Renal pelvis (tissue), 4 donors: ENCODE results near the gene KCNJ15. TPM values are rescaled to one million over a fixed set of nuclear protein-coding genes. Genes with fewer than 3 reads are reported as not detected.
"Not testable (repeated sequence)": the region's sequence is repeated elsewhere in the genome, so short reads cannot be mapped to it uniquely, and the experiment has no call there.

Experiments used
- DNase-seq: peaks from one replicate; pipeline ENCODE4 v3.0.0-alpha.2; 2013
- polyA plus RNA-seq, 3 donors: library from polyadenylated mRNA; unstranded; fragments of 120-200 nt; gene quantifications; one replicate each; pipeline ENCODE4 v1.2.1, GENCODE V29; 2013; ENCODE audit not compliant: insufficient read length in 3 of 3

KCNJ15 gene
- polyA plus RNA-seq, 3 donors, result 181 to 322 (median 252) TPM

DNA sequence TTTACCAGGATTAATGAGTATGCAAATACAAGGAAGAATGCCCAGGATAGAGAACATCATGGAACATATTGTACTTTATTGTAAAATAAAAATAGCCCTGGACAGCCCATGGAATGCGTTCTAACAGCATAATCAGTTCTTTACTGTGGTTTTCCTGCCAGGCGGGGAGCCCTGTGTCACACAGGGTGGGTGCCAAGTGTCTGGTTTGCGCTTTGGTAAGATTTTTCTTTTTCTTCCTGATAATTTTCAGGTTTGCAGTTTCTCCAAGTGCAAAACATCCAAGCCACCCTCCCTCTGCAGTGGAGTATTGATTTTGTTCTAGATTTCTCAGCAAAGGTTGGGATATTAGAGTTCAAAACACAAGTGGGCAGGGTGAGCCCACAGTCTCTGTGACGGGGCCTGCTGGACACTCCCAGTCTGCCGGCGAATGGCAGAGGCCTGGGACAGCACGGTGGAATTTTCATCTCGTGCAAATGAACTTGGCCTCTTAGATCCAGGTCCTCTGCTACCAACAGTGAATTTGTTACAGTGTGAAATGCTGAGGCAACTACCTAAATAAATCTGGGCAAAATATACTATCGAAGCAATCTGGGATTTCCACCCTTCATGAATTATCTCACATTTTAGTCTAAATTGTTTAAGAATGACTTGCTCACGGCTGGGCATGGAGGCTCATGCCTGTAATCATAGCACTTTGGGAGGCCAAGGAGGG is 15.6 kb upstream of the KCNJ15 start:
- DNase-seq, result no peak

DNA sequence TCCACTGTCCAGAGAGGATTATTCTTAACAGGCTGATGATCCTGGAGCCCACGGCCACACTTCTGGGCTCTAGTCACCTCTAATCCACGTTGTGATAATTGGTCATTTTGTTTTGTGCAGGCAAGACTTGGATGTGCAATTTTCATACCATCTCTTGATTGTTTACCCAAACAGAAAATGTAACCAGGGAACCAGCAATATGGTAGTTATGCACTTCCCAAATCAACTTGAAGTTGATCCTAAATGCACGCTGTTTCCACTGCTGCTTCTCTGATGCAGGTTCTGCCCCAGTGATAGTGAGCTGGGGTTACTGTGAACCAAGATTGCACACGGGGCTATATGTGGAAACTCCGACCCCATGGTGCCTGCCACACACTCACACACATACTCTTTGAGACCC is 14.7 kb upstream of the KCNJ15 start:
- DNase-seq, result no peak

DNA sequence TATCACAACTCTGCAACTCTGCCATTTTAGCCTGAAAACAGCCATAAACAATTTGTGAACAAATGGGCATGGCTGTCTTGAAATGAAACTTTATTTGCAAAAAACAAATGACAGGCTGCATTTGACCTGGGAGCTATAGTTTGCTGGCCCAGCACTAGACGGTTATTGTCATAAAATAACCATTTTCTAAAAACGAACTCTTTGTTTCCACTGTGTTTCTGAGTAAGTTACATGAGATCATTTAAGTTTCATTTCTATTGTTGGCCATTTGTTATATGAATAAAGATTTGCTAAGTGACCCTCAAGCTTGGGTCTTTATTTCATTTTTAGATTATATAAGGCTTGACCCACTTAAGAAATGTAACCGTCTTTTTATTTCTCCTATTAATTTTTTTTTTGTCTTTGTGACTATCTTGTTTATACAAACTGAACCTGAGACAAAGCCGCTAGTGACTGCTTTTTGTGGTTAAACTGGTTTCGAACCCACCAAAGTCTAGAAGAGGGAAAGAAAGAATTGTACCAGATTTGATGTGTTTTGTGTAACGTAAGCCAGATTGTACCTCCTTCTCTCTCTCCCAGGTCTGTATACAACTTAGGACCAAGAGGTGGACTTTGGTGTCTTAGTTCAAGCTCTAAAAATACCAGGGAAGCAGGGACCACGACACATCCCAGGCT is 12.9 kb upstream of the KCNJ15 start:
- no peak for DNase-seq

DNA sequence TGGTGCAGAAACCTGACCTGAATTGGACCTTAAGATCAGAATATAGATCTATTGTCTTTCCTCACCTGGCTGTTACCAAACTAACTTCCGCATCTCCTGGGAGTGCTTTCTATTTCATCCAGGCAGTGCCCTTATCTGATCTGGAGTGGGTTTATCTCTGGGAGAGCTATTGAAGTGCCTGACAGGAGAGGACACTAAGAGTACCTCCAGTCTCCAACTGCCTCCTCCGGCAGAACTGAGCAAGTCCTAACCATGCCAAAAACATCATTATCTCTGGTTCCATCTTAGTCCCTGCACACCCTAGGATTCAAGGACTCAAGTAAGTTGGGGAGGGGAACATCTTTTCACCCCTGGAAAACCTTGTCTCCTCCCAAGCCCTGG is 12.4 kb upstream of the KCNJ15 start:
- DNase-seq, result no peak

DNA sequence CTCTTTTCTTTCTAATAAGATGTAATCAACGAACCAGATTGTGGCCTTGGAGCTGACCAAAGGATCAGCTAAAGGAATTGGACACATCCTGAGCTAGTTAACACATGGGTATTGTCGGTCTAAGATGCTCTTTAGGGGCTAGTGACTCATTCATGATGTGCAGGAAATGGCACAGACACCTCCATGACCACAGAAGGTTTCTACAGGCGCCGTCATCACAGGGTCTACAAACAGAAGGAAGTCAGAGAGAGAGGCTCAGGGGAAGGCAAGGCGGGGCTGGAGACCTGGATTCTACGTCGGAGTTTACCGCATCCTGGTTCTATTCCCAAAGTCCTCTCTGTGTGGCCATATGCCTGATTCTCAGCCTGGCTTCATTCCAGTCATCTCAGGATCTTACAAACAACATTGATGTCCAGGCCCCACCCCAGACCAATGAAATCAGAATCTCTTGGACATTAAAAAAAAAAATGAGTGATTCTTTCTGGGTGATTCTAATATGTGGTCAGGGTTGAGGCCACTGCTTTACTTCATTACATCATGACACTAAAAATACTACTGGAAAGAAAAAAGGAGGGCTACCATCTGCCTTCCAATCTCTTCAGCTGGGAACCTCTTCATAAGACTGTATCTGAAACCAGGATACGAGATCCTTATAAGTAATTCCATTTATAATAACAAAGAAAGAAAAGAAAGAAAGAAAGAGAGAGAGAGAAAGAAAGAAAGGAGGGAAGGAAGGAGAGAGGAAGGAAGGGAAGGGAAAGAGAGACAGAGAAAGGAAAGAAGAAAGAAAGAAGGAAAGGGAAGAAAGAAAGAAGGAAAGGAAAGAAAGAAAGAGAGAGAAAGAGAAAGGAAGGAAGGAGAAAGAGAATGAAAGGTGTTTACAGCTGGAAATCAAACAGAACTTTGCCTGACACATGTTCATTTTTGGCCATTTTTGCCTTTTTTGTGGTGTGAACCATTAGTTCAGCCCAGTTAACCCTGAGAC is 11.6 kb upstream of the KCNJ15 start:
- DNase-seq, result no peak

DNA sequence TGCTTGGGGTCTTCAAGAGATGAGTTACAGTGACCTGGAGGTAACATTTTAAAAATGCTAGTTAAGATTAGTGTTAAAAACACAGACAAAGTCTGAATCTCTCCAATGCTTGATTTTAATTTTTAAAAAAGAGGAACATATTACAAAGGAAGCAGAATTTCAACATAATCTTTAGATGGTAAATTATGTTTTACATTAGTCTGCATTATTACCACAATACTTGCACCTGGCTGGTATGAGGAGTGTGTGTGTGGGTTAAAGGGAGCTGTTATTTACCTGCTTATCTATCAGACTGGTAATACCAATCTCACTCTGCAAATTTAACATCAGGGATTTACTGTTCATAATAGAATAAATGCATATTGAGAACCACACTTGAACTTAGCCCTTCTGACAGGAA is 10.3 kb upstream of the KCNJ15 start:
- no peak for DNase-seq

DNA sequence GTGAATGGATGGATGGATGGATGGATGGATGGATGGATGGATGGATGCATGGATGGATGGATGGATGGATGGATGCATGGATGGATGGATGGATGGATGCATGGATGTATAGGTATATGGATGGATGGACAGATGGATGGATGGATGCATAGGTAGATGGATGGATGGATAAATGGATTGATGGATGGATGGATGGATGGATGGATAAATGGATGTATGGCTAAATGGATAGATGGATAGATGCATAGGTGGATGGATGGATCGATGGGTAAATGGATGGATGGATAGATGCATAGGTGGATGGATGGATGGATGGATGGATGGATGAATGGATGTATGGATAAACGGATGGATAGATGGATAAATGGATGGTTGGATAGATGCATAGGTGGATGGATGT is 9.7 kb upstream of the KCNJ15 start:
- DNase-seq, result not testable (repeated sequence)

DNA sequence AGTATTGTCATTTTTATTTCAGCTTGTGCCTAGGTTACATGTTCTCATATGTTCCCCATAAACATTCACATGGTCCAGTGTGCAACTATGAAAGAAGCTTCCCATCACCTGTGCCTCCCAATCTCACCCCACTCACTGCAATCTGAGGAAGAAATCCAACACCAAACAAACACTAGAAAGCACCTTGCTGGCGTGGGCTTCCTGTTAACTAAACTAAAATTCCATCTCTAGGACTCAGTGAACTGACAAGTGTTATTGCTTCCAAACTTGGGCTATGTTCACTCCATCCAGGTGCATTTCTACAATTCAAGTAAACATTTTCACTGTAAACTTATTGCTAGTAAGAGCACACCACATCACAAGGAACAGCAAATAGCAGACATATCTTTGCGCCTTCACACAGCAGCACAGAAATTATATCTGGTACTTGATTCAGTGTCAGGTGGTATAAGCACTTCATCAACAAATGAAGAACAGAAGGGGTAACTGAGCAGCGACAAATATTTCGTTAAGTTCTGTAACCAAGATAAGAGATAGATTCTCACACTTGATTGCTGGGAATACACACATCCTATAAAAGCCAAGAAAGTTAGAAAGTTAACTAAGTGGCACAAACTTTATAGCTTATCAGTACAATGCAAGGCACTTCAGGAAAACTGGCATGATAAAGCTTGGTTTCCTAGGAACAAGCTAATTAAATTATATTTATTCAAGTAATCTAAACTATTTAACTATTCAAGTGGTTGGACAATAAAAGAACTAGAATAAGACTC is 8.9 kb upstream of the KCNJ15 start:
- DNase-seq, result no peak

DNA sequence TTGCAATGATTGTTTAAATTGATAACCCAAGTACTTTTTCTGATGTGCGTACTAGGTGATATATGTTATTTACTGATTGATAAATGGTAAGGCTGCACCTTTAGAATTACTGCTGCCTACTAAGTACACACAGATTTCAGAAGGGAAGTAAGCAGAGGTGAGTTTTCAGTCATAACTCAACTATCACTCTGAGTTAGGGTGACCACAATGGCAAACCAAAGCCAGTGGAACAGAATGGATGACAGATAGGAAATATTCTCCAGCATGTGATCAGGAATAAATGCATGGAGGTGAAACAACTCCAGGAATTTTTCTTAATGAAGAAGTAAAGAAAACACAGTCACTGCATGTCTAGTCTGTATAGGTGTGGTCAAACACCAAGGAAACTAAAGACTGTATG is 7.5 kb upstream of the KCNJ15 start:
- no peak for DNase-seq

DNA sequence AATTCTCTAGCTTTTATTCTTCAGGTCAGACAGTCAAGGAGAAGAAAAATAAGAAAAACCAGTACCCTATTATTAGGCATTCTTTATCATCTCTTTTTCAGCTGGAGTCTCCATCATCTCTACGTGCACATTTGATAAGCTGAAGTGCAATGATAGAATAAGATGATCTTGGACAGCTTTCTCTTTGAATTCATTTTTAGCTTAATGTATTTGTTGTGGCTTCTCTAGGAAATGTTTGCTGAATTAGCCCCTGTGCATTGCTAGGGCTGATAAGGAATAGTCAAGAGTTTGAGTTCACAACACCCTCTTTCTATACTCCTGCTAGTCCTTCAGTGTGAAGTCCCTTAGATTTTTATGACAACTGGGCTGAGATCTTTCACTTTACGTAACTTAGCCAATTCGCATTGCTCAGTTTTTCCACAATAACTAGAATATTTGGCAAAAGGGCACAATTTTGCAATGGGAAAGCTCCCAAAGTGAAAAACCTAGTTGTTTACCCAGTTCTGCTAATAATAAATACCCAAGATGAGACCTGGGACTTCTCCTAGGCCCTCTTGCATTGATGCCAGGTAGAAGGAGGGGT is 7.0 kb upstream of the KCNJ15 start:
- no peak for DNase-seq

DNA sequence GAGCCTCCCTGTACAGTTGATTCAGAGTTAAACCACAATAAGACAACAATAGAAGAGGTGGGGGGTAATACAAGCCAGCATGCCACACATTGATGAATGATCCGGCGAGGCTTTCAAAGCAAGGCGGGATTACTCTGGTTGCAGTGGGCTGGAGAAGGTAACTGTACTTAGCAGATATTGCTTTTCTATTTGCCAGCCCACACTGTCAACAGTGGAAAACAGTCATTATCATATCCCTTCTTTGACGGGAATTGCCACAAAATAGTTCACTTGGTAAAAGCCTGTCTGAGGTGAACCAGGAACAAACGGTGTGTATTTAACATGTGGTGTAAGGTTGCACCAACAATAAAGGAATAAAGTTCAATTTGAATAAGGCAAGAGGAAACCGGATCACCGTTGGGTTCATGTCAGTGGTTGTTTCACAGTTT is 5.8 kb upstream of the KCNJ15 start:
- DNase-seq, result no peak

DNA sequence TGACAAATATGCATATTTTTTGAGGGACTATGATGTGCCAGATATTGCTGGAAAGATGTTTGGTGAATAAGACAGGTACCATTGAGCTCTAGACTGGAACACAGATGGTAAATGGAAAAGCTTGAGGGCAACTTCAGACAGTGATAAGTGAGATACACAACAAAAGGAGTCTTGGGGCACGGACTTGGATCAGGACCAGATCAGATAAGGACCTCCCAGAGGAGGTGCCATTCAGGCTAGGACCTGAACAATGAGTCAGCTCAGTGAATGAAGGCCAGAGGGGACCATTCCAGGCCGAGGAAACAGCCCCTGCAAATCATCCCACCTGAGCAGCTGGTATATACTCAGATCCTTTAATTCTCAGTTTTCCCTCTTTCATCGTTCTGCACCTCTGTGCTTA is 1.8 kb upstream of the KCNJ15 start:
- DNase-seq, result no peak

DNA sequence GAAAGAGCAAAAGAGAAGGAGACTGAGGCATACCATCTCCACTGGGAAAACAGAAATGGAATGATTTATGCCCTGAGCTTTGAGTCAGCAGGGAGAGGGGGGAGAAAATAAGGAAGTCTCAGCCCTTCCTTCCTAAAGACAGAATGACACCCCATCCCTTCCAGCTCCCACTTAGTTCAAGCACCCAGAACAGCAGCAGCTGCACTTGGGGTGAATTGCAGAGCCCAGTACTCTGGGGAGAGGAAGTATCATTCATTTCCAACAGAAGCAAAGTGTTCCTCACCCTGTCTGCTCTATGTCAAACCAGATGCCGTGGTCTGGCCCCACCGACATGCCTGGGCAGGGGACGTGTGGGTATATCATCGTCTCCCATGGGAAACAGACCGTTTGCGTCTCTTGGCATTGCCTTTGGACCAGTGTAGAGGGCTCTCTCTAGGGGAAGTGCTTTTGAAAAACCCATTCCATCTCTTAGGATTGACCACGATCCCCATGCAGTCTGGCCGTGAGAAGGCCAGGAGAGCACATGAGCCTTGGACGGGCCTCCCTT is 1.1 kb upstream of the KCNJ15 start:
- DNase-seq, result no peak

DNA sequence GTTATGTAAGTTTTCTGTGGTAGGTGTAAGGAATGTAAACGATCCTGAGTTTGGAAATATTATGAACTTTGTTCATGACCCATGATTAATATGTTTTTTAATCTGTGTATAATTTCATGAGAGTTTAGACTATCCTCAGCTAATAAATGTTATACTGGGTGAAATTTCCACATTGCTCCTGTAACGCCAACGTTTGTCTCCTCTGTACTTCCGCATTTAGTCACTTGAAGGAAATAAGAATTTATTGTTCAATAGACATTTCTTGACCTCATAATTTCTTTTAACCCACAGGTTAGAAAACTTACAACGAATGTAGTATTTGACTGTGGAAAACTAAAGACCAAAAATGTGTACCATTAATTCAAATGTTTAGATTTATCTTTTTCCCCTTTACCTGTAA is 876 bp downstream of the KCNJ15 start:
- no peak for DNase-seq

DNA sequence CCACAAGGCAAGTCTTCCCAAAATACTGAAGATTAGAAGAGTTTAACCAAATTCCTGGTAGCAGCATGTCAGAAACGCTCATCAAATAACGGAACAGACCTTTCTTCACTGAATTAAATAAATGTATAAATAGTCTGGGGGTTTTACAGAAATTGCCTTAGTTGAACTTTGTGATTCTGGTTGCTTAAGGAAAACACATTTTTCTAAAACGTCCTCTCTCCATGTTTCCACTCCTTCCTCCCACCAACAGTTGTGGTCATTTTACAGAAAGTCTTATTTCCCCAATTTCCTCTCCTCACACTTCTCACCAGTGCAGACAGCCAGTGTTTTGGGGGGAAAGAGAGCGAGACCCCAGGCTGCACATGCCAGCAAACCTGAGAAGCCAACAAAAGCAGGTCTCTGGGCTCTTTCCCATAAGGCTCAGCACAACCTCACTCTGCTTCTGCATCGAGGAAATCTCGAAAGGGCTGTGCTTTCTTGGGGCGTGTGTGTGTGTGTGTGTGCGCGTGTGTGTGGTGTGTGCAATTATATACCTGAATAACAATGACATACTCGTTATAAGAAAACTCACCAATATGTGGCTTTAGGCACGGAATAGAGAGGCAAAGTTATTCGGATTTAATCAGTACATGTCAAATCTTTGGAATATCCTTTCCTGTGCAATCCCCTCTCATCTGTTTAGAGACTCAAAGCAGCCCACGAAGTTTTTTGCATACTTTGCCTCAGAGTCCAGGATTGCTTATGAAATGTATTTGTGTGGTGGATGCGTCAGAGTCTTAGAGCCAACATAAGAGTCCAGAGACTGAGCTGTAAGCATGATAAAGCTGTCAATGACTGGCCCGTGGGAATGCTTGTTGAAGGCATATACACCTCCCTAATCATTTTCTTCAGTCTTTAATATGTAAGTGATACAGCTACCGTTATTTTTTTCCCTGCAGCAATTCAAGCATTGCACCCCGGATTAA is 2.0 kb downstream of the KCNJ15 start:
- no peak for DNase-seq

DNA sequence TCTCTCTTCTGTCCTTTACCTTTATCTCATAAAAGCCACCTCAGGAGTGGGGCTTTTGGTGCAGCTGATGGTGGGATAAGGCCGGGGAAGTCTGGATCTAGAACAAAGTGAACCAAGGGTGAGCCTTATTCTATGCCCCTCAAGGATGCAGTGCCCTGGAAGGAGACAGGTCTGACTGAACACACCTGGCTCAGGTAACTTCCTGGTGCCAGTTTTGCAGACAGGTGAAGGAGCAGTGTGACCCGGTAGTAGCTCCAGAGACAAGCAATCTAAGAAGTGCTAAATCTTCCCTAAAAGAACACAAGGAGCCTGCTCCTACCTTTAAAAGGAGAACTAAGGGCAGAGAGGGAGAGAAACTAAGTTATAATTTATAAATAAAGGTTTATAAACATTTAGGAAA is 2.9 kb downstream of the KCNJ15 start:
- DNase-seq, result no peak

DNA sequence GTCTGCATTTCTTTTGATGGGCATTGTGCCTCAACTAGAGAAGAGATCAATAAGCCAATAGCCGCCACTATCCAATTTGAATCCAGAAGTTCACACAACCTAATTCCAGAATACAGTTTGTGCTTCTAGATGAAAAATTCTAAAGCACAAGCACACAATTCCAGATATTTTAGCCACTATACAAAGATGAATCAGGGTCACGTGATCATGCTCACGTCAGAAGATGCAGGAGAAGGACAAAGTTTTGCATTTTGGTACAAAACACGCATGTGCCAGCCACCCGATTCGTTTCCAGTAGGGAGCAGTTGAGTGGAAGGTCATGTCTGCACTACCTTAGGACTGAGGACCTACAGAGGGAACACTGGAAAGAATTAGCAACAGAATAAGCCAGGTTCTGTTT is 3.6 kb downstream of the KCNJ15 start:
- DNase-seq, result no peak

DNA sequence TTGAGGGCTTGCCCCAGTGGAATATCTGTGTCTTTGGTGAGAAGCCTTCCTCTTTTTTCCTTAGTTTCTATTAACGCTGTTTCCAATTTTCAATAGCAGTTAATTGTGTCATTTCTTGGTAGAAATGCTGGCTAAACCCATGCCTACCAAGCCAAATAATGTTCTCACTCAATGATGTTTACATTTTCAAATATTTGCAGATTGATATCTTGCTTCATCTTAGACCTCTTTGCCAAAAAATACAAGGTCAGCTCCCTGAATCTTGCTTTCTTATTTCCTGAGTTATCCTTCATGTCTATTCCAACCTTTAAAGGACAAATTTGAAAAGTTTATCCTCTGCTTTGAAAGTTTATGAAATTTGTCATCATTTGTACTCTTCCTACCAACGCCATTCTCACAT is 5.1 kb downstream of the KCNJ15 start:
- no peak for DNase-seq

DNA sequence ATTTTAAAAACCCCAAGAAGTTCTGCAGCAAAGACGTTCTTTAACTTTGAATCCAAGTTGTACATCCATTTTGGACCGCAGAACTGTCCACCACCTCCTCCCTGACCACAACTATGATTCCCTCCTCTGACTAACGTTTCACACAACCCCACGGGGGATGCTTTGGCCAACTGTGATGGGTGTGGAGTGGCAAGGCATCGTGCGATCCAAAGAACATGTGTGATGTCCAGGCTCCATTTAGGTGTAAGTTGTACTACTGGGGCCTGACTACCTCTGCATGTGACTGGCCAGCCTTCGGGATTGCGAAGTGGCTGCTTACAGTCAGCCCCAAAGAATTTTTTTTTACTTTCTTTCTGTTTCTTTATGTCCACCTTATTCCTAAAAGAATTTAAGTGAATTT is 6.7 kb downstream of the KCNJ15 start:
- no peak for DNase-seq

DNA sequence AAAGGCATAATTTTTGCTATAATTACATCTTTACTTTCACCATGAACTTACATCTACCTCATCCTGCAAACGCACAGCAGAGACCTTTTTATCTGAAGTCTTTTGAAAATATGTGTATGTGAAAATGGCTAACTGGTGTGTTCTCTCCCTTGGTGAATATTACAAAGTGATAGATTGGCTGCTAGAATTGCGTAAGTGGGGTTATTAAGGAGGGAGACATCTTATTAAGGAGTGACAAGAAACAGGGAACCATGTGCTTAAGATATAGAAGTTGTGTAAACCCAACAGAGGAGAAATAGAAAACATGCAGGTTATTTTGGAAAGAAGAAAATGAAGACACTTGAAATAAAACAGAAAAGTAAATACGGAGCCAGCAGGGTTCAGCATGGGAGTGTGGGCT is 7.8 kb downstream of the KCNJ15 start:
- DNase-seq, result no peak
